ENCODE data around the gene PDXK.

DNA sequence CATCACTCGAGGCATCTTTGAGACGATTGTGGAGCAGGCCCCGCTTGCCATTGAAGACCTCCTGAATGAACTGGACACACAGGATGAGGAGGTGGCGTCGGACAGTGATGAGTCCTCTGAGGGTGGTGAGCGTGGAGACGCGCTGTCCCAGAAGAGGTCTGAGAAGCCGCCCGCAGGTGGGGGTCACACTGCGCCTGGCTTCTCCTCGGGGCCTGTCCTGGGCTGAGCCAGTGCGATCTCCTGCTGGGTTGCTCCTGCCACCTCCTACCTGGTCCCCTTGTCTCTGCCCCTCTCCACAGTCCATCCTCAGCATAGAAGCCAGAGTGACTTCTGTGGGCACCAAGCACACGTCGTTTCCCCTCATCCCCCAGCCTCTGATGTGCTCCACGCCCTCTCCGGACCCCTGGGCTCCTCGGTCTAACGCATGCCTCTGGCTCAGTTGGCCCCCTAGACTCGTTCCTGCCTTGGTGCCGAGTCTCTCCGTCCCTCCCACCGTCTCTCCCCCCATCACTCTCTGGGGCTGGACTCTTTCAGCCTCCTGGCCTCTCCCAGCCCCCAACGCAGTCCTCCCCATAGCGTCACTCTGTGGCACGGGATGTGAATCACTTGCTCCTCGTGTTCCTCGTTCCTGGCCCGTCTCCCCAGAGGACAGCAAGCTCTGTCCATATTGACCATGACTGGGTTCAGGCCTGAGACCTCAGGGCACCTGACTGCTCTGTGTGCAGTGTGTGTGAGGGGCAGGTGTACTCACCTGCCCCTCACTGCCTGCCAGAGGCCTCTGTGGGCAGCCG, 79.2 kb downstream of the PDXK start:
- TF ChIP-seq FOXK2 (conservative IDR thresholded peaks at IDR 0.05 in 1 of 2, IDR thresholded peaks at IDR 0.05 in 1 of 2; ENCODE audit: low read depth in 2 of 2) (no peak), RHOXF2B (CRISPR knock-in tag; conservative IDR thresholded peaks at IDR 0.05) (no peak), ZNF75A (CRISPR knock-in tag; IDR thresholded peaks at IDR 0.05) (no peak), CTCF (IDR thresholded peaks at IDR 0.05 in 2 of 3, conservative IDR thresholded peaks at IDR 0.05 in 1 of 3; ENCODE audit: insufficient read depth in 2 of 3, low read depth in 1 of 3, low read length in 3 of 3) (no peak), MED1 (CRISPR knock-in tag; IDR thresholded peaks at IDR 0.05; ENCODE audit: borderline replicate concordance) (no peak), YY1 (IDR thresholded peaks at IDR 0.05; ENCODE audit: borderline replicate concordance in 1 of 3, control insufficient read depth in 1 of 3, extremely low read depth in 1 of 3, insufficient read depth in 3 of 3, insufficient read length in 1 of 3, insufficient replicate concordance in 2 of 3, low read depth in 1 of 3, low read length in 2 of 3) (no peak), SMARCA5 (IDR thresholded peaks at IDR 0.05) (no peak)
- TF ChIP-seq, protein P1, sequence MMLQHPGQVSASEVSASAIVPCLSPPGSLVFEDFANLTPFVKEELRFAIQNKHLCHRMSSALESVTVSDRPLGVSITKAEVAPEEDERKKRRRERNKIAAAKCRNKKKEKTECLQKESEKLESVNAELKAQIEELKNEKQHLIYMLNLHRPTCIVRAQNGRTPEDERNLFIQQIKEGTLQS (IDR thresholded peaks at IDR 0.05): no peak
- TF ChIP-seq, protein P1 (CRISPR knock-in tag; conservative IDR thresholded peaks at IDR 0.05): no peak

Data from K562 (cell line).